Dendritic cell treated with granulocyte-macrophage colony-stimulating factor and Interleukin-4, amounts not matched to agents 40 ng/mL and 50 ng/mL, for 4 days (primary cell): Measurements from ENCODE around the gene DDAH2.
A peak's percentile ranks its signal among the peaks of the same experiment; 100 is the strongest.

ENCODE experiments used
- H3K27ac Mint-ChIP-seq: one replicate; pipeline ENCODE4 v1.8.0; 2022; ENCODE audit warnings: mild to moderate bottlenecking, mixed read lengths
- H3K27me3 Mint-ChIP-seq: one replicate; pipeline ENCODE4 v1.8.0; 2022; ENCODE audit warnings: mild to moderate bottlenecking, mixed read lengths
- H3K36me3 Mint-ChIP-seq: one replicate; pipeline ENCODE4 v1.8.0; 2022; ENCODE audit warnings: low read depth, mixed read lengths
- H3K4me1 Mint-ChIP-seq: one replicate; pipeline ENCODE4 v1.8.0; 2022; ENCODE audit warnings: low read depth, mixed read lengths
- H3K4me3 Mint-ChIP-seq: one replicate; pipeline ENCODE4 v1.8.0; 2022; ENCODE audit warnings: mild to moderate bottlenecking, moderate library complexity, mixed read lengths
- H3K9me3 Mint-ChIP-seq: one replicate; pipeline ENCODE4 v1.8.0; 2022; ENCODE audit warnings: mixed read lengths
- intact Hi-C: fragments of 100-400 bp; cut with micrococcal nuclease; formaldehyde crosslinking; loops from one replicate; pipeline ENCODE4 v1.15.0; 2022

DDAH2 gene

DNA sequence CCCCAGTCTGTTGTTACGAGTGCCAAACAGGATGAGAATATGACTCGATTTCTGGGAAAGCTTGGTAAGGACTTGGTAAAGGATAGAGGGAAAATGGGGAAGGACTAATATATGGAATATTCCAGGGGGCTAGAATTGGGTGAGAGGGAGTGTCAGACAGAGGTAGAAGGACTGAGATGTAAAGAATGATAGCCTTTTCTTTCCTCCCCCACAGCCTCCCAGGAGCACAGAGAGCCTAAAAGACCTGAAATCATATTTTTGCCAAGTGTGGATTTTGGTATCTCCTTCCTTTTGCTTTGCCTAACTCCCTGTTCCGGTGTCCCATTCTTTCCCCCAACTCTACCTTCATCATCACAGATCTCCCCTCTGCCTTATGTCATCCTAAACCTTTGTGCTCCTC, 13.8 kb upstream of the DDAH2 start:
- H3K4me3 Mint-ChIP-seq, result no peak overlapping the region
- H3K4me1 Mint-ChIP-seq, result peaks cover 52% of the 10 kb centered on the region
- intact Hi-C loops, result no loop called here
- H3K9me3 Mint-ChIP-seq, result no peaks in the 10 kb centered on the region
- no peaks in the 10 kb centered on the region for H3K27me3 Mint-ChIP-seq
- H3K27ac Mint-ChIP-seq, result no peak overlapping the region
- peaks cover 60% of the 10 kb centered on the region for H3K36me3 Mint-ChIP-seq

DNA sequence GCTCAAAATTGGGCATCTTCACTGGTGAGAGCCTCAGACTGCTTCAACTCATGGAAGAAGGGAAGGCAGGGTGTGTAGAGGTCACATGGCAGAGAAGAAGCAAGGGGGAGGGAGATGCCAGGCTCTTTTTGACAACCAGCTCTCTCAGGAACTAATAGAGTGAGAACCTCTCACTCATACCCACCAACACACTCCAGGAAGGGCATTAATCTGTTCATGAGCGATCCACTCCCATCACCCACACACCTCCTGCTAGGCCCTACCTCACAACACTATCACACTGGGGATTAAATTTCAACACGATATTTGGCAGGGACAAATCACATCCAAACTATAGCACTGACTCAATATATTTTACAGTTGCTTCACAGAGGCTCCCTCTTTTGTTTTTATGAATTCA, 12.7 kb upstream of the DDAH2 start:
- Mint-ChIP-seq H3K36me3 (peaks cover 51% of the 10 kb centered on the region), H3K4me1 (peaks cover 58% of the 10 kb centered on the region), H3K27me3 (no peaks in the 10 kb centered on the region), H3K9me3 (no peaks in the 10 kb centered on the region), H3K27ac (peak overlapping the region; percentile 20), H3K4me3 (no peak overlapping the region)
- intact Hi-C loops, result no loop called here

DNA sequence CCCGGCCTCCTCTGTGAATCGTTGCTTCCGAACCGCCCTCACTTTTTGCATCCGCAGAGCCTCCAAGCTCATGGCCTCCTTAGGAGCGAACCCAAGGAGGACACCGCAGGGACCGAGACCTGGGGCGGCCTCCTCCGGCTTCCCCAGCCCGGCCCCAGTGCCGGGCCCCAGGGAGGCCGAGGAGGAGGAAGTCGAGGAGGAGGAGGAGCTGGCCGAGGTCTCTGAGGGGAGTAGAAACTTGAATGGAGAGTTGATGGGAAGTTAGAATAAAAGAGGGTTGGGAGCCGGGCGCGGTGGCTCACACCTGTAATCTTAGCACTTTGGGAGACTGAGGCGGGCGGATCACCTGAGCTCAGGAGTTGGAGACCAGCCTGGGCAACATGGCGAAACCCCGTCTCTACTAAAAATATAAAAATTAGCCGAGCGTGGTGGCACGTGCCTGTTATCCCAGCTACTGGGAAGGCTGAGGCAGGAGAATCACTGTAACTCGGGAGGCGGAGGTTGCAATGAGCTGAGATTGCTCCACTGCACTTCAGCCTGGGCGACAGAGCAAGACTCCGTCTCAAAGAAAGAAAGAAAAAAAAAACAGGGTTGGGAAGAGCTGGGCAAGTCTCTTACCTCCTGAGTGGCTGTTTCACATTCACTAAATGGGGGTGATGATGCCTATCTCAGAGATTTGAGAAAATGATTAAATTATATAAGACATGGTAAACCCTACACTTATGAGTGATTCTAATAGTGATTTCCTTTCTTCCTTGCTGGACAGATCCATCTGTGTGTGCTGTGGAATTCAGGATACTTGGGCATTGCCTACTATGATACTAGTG, 11.5 kb upstream of the DDAH2 start:
- Mint-ChIP-seq H3K27me3 (no peaks in the 10 kb centered on the region), H3K4me3 (peak overlapping the region; percentile 87), H3K9me3 (no peaks in the 10 kb centered on the region), H3K4me1 (peaks cover 62% of the 10 kb centered on the region), H3K27ac (peak overlapping the region; percentile 91), H3K36me3 (peaks cover 51% of the 10 kb centered on the region)
- intact Hi-C loops, result no loop called here

DNA sequence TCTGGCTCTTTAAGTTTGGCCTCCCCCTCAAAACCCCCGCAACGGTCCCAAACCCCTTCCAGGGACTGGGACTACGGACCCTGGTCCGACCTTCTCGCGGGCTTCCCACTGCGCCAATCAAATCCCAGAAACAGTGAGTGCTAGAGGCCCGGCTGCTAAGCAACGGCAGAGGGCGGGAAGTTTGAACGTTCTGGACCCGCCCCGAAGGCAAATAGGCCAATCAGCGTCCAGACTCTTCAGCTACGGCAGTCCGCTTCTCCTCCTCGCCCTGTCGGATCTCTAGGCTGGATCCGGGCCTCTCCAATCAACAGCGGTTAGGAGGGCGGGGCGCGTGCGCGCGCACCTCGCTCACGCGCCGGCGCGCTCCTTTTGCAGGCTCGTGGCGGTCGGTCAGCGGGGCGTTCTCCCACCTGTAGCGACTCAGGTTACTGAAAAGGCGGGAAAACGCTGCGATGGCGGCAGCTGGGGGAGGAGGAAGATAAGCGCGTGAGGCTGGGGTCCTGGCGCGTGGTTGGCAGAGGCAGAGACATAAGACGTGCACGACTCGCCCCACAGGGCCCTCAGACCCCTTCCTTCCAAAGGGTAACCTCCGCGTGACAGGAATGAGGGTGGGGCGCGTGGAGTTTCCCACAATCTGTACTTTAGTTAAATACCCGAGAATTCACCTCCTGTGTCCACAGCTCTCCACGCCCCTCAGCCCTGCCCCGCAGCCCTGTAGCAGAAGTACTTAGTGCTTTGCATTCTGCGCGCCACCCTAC, 10.7 kb upstream of the DDAH2 start, which contains the start of gene MSH5:
Gene MSH5, plus strand, starts transcription at position 367 of the 758 bp plus-strand sequence. CDS start 462 bp downstream, outside the sequence.
- H3K4me1 Mint-ChIP-seq, result peaks cover 63% of the 10 kb centered on the region
- H3K27ac Mint-ChIP-seq, result peak within 1 kb of the TSS; percentile 91
- no peaks in the 10 kb centered on the region for H3K27me3 Mint-ChIP-seq
- peaks cover 52% of the 10 kb centered on the region for H3K36me3 Mint-ChIP-seq
- H3K9me3 Mint-ChIP-seq, result no peaks in the 10 kb centered on the region
- peak within 1 kb of the TSS; percentile 87 for H3K4me3 Mint-ChIP-seq
- intact Hi-C loops, result loop anchor here (2.0 to 5.0 kb wide), 2 partner anchors 29 to 73 kb away; partner anchors contain the start of genes CSNK2B and LY6G5B

DNA sequence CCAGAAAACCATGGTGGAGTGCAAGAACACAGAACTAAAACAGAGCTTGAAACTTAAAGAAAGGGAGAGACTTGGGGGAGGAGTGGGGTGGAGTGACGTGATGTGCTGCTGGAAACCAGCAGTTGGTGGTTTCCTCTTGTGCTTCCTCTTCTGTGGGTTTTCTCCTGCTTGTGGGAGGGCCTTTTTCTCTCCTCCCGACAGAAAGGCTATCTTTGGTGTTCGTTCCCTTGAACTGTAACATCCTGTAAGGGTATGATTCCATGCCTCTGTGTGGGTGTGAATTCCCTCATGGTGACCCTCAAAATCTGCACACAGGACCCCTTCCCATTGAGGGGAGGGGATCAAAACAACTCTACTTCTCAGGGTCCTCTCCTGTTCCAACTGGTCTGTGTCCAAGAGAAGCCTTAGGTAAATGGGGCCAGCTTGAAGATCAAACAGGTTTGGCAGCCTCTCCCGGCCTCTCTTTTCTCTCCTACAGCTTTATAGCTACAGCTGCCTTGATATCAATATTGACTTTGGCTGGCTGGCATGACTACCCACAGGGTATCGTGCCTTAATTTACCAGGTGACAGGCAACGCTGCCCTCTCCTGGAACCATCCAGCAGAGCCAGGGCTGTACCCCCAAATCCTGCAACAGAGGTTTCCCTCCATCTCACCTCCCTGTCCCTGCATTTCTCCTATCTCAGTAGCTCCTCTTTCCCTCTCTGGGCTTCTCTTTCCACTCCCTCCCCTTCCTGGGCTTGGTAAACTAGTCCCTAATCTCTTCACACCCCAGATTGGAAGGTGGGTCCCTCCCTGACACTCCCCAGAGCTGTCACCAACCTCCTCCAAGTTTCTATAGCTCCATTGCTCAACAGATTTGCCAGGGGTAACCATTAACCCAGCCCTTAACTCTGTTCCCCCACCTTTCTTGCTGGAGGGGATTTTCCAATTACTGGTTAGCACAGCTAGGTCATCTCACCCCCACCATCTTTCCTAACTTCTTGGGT, 9.2 kb upstream of the DDAH2 start:
- no peaks in the 10 kb centered on the region for H3K9me3 Mint-ChIP-seq
- H3K27me3 Mint-ChIP-seq, result no peaks in the 10 kb centered on the region
- H3K4me1 Mint-ChIP-seq, result peaks cover 70% of the 10 kb centered on the region
- peaks cover 57% of the 10 kb centered on the region for H3K36me3 Mint-ChIP-seq
- peak overlapping the region; percentile 91 for H3K27ac Mint-ChIP-seq
- H3K4me3 Mint-ChIP-seq, result peak overlapping the region; percentile 100
- intact Hi-C loops, result loop anchor here (2.0 to 5.0 kb wide), 2 partner anchors 31 to 71 kb away; partner anchors contain the start of genes CSNK2B and LY6G5B

DNA sequence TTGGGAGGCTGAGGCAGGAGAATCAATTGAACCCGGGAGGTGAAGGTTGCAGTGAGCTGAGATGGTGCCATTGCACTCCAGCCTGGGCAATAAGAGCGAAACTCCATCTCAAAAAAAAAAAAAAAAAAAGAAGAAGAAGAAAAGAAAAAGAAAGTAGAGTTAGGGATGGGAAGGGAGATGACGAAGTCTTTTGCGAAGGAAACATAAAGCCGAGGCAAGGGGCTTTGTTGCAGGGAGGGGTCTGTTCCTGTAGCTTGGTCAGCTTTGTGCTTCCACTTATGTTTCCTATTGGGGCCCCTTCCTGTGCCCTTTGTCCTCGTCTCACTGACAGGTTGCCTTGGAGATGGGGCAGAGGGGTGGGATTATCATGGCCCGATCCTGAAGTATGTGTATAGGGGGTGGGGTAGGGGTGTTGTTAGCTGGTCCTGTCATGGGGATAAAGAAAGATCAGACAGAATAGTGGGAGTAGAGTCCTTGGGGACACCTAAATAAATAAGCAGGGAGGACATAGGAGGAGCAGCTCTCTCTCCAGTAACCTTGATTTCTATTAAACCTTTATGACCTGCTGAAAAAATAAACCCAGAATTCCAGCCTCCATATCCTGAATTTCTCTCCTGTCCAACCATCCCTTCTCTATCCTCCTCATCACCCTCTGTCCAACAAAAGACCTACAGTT, 8.4 kb upstream of the DDAH2 start:
- Mint-ChIP-seq H3K4me1 (peaks cover 75% of the 10 kb centered on the region), H3K36me3 (peaks cover 61% of the 10 kb centered on the region), H3K9me3 (no peaks in the 10 kb centered on the region), H3K4me3 (peak overlapping the region; percentile 100), H3K27ac (peak overlapping the region; percentile 91), H3K27me3 (no peaks in the 10 kb centered on the region)
- intact Hi-C loops, result loop anchor here (5.0 kb wide), 1 partner anchor 70 kb away; the partner anchor contains the start of genes CSNK2B and LY6G5B

DNA sequence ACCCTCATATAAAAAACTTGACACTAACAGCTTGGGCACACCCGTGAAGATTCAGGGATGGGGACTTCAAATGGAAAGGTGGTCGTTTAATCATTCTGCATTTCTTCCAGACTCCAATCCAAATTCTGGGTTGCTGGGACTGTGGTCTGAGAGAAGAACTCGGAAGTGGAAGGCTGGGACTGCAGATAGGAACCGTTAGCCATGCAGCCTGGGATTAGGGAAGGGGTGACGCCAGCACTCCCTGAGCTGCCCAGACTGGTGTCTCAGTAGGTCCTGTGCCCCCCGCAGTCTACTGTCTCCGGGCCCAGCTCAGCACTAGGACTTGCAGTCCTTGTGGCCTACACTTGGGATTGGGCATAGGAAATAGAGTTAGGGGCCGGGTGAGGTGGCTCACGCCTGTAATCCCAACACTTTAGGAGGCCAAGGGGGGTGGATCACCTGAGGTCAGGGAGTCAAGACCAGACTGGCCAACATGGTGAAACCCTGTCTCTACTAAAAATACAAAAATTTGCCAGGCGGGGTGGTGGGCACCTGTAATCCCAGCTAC, 7.7 kb upstream of the DDAH2 start:
- Mint-ChIP-seq H3K36me3 (peaks cover 65% of the 10 kb centered on the region), H3K27ac (peak overlapping the region; percentile 91), H3K4me3 (peak overlapping the region; percentile 100), H3K4me1 (peaks cover 80% of the 10 kb centered on the region), H3K27me3 (no peaks in the 10 kb centered on the region), H3K9me3 (no peaks in the 10 kb centered on the region)
- intact Hi-C loops, result loop anchor here (5.0 kb wide), 1 partner anchor 70 kb away; the partner anchor contains the start of genes CSNK2B and LY6G5B

DNA sequence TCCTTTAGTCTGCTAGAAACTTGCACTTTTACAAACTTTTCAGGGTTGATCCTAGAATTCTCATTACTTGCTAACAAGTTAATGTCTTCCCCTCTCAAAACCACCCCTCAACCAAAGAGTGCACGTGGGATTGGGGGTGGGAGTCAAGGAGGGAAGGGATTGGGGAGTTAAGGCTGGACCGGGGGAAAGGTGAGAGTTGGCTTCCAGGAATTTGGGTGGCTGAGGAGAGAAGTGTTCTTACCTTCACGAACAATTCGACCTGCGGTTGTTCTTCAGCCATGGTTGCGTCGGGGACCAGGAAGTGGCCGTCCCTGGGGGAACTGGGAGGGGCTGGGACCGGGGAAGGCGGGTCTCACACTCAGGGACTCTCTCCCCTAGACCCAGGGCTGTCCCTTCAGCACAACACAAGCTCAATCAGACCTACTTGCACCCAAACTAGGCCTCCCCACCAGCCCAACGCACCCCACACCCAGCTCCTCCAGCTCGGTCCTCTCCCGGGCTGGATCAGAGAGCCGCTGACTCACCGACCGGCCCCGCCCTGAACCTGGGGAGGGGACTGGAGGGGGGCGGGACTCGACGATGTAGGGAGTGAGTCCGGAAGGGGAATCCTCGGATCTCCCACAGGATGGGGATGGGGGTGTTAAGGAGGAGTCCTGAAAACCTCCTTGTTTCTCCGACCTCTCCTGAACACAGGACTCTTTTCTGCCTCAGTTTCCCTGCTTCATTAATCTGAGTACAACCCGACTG, 7.1 kb upstream of the DDAH2 start, which contains the start of gene CLIC1:
Gene CLIC1, minus strand, starts transcription at position 510 of the 747 bp plus-strand sequence. Its CDS starts 230 bp downstream, at position 280.
- Mint-ChIP-seq H3K9me3 (no peaks in the 10 kb centered on the region), H3K36me3 (peaks cover 66% of the 10 kb centered on the region), H3K27me3 (no peaks in the 10 kb centered on the region), H3K4me3 (peak within 1 kb of the TSS; percentile 100), H3K27ac (peak within 1 kb of the TSS; percentile 91), H3K4me1 (peaks cover 80% of the 10 kb centered on the region)
- intact Hi-C loops, result loop anchor here (5.0 kb wide), 1 partner anchor 69 kb away; the partner anchor contains the start of genes CSNK2B and LY6G5B

DNA sequence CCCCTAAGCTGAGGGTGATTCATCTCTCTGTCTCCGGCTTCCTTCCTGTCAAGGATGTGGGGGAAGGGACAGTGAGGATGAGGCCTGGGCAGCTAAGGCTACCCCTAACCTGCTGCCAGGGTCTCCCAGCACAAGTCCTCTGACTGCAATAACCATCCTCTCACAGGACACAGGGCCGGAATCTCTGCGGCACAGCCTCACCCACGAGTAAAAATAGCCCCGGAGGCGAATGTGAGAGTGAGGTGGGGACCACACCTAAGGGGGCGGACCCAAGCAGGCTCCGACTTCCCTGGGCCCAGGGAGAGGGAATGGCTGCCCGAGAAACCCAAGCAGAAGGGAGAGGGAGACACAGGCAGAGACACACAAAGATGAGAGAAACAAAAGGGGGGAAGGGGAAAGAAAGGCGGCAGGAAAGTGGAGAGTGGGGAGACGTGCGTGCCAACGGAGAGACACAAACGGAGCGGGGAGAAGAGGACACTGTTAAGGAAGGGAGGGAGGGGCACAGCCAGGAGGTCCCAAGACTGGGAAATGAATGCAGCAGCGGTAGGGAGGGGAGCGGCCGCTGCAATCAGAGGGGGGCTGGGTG, 5.8 kb upstream of the DDAH2 start:
- intact Hi-C loops, result loop anchor here (5.0 kb wide), 1 partner anchor 68 kb away; the partner anchor contains the start of genes CSNK2B and LY6G5B
- H3K36me3 Mint-ChIP-seq, result peaks cover 72% of the 10 kb centered on the region

DNA sequence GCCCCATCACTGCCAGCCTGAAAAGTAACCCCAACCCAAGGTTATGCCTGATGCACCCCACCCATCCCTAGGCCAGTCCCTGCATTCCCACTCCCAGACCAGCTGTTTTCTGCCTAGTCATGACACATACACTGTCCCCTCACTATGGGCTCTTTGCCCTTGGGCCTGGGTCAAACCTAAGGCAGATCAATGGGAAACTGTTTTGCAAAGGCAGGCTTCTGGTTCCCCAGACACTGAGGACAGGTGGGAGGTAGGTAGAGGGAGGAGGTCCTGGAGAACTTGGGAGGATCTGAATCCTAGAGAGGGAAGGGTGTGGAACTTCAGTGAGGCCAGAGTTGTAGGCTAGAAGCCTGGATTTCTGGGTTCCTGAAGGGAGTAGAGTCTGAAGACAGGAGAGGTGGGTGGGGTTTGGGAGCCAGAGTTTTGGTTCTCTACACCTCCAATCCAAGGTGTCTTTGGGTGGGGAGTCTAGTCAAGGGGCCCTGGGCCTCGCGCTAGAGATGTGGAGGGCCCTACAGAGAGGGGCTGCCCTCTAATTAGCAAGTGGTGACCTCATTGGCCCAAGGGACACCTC, 5.2 kb upstream of the DDAH2 start:
- H3K27me3 Mint-ChIP-seq, result no peaks in the 10 kb centered on the region
- H3K36me3 Mint-ChIP-seq, result peaks cover 74% of the 10 kb centered on the region
- intact Hi-C loops, result no loop called here
- peak overlapping the region; percentile 91 for H3K27ac Mint-ChIP-seq
- H3K9me3 Mint-ChIP-seq, result no peaks in the 10 kb centered on the region
- H3K4me3 Mint-ChIP-seq, result peak overlapping the region; percentile 100
- peaks cover 75% of the 10 kb centered on the region for H3K4me1 Mint-ChIP-seq

More for the DNA sequence above, 5.8 kb upstream of the DDAH2 start:
- Mint-ChIP-seq H3K4me3 (peak overlapping the region; percentile 100), H3K9me3 (no peaks in the 10 kb centered on the region), H3K27ac (peak overlapping the region; percentile 91), H3K27me3 (no peaks in the 10 kb centered on the region), H3K4me1 (peaks cover 78% of the 10 kb centered on the region)

DNA sequence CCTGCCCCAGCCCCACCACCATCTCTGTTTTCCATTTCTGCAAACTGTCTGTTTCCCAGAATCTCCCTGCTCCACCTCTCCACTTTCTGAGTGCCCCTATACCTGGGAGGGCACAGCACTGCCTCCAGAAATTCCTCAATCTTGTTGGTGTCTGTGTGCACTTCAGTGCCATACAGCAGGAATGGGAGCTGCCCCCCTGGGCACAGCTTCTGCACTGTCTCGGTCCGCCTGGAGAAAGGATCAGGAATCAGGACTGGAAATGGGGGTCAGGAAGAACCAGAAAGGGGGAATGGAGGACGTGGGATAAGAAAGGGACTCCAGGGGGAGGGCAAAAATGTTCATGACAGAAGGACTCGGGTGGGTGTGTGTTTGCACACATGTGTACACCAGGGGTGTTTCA, 4.6 kb upstream of the DDAH2 start:
- Mint-ChIP-seq H3K4me3 (peak overlapping the region; percentile 100), H3K36me3 (peaks cover 80% of the 10 kb centered on the region), H3K4me1 (peaks cover 75% of the 10 kb centered on the region), H3K27me3 (no peaks in the 10 kb centered on the region), H3K9me3 (no peaks in the 10 kb centered on the region), H3K27ac (peak overlapping the region; percentile 91)
- intact Hi-C loops, result no loop called here
